Hematopoietic multipotent progenitor cell treated with erythropoietin and hydrocortisone succinate and interleukin-3 and kit ligand, for 8 days (in vitro differentiated cells): ENCODE results near the gene CYBA.

ENCODE experiments used
- DNase-seq: peaks from one replicate; pipeline ENCODE4 v3.0.0-alpha.2; 2015

Gene CYBA

DNA sequence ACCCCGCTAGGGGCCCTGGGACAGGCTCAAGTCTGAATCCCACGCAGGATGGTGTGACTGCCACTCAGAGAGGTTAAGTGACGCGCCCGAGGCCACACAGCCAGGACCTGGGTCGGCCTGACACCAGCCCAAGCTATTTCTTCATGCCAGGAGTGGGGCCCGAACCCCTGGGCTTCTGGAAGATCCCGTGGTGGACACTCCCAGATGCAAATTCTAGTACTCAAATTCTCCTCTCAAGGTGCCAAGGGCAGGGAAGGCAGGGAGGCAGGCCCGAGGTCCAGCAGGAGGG is 7.3 kb downstream of the CYBA start:
- DNase-seq = no peak

DNA sequence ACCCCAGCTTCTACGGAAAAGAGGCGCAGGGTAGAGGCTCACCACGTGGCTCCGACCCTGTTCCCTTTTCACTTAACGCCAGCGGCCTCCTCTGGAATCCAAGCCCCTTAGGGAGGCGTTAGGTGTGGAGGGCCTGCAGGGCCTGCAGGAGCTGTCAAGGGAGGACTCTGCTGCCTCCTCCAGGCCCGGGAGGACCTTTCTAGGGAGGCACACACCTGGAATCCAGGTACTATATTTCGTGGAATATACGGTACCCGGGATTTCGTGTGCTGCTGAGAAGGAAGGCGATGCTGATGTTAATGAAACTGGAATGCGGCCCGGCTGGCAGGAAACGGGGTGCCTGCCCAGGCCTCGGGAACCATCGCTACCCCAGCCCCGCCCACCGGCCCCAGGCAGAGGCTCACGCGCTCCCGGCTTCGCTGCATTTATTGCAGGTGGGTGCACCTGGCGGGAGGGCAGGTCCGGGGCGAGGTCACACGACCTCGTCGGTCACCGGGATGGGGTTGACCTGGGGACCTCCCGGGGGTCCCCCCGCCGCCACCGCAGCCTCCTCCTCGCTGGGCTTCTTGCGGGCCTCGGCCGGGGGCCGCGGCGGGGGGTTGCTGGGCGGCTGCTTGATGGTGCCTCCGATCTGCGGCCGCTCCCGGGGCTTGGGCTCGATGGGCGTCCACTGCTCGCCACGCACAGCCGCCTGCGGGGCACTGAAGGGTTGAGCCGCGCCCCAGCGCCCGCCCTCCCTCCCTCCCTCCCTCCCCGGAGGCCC is 7.8 kb downstream of the CYBA start:
- DNase-seq = no peak

DNA sequence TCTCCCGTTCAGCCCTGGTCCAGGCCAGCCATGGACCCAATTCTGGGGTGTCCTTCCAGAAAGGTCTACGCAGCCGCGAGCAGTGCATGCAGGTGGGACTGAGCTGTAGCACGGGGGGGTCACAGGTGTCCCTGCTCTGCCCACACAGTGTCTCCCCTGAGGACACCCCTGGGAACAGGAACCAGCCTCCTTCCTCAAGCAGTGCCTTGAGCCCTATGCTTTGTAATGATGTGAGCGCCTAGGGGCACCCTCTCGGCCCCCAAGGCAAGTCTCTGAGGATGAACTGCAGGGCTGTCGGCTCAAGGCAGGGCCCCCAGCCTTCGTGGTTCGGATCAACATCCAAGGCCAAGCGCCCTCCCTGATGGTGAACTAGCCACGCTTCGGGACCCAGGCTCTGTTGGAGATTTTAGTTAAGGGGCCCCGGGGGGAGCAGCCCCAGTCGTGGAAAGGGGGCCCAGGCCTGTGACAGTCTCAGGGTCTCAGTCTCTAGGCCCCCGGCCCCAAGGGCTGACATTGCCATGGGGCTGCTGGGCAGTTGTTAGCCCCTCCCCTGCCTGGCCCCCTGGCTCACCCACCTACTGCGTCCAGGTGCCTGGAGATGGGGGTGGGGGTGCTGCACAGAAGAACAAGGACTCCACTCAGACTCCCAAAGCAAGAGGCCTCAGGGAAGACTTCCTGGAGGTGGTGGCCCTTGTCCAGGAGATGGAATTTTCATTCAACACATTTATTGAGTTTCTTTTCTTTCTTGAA is 10.2 kb downstream of the CYBA start:
- DNase-seq = no peak

DNA sequence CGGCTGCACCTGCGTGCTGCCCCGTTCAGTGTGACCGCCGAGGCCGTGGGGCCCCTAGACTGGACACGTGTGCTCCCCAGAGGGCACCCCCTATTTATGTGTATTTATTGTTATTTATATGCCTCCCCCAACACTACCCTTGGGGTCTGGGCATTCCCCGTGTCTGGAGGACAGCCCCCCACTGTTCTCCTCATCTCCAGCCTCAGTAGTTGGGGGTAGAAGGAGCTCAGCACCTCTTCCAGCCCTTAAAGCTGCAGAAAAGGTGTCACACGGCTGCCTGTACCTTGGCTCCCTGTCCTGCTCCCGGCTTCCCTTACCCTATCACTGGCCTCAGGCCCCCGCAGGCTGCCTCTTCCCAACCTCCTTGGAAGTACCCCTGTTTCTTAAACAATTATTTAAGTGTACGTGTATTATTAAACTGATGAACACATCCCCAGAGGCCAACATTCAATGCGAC is 10.8 kb downstream of the CYBA start:
- no peak for DNase-seq

DNA sequence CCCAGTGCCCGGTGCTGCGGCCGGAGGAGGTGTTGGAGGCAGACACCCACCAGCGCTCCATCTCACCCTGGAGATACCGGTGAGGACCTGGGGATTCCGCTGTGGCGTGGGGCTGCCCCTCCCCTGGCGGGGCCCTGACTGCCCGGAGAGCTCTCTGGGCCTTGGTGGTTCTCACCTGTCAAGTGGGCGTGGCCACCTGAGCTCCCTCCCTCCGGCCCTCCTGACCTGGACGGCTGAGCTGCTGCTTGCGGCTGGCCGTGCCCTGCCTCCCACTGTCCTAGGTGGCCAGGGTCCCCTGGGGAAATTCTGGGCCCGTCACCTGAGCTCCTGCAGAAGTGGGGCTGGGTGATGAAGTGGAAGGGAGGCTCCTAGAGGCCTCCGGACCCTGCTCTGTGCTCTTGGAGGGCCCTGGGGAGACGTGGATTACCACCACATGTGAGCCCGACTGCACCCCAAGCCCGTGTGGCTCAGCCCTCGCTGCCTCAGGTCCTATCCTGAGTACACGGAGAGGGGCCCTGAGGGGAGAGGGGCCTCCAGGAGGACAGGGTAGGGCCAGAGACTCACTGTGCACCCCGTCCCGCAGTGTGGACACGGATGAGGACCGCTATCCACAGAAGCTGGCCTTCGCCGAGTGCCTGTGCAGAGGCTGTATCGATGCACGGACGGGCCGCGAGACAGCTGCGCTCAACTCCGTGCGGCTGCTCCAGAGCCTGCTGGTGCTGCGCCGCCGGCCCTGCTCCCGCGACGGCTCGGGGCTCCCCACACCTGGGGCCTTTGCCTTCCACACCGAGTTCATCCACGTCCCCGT is 11.4 kb downstream of the CYBA start:
- no peak for DNase-seq

DNA sequence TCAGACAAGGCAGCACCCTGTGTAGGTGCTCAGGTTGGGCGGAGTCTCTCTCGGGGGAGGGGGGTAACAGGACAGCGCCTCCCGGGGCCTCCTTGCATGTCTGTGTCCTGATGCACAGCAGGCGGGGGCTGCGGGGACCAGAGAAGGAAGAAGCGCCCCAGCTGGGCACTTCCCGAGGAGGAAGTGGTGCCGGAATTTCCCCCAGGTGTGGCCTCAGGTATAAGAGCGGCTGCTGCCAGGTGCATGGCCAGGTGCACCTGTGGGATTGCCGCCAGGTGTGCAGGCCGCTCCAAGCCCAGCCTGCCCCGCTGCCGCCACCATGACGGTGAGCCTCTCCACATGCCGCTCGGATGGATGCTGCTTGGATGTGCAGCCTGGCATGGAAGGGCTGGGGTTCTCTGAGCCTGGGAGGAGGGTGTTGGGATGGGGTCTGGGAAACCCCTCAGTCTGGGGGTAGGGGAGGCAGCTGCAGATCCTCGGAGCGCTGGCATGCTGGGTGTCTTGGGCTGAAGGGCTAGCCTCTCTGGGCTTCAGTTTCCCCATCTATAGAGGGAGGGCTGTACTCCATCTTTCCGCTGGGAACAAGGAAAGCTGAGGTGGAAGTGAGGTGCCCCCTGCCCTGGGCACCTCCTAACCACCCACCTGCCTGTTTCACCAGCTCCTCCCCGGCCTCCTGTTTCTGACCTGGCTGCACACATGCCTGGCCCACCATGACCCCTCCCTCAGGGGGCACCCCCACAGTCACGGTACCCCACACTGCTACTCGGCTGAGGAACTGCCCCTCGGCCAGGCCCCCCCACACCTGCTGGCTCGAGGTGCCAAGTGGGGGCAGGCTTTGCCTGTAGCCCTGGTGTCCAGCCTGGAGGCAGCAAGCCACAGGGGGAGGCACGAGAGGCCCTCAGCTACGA is 12.3 kb downstream of the CYBA start, which contains the start of gene IL17C:
Gene IL17C (plus strand): TSS at position 250 of the 908 bp plus-strand sequence. CDS start 70 bp downstream, at position 320.
- DNase-seq = no peak

DNA sequence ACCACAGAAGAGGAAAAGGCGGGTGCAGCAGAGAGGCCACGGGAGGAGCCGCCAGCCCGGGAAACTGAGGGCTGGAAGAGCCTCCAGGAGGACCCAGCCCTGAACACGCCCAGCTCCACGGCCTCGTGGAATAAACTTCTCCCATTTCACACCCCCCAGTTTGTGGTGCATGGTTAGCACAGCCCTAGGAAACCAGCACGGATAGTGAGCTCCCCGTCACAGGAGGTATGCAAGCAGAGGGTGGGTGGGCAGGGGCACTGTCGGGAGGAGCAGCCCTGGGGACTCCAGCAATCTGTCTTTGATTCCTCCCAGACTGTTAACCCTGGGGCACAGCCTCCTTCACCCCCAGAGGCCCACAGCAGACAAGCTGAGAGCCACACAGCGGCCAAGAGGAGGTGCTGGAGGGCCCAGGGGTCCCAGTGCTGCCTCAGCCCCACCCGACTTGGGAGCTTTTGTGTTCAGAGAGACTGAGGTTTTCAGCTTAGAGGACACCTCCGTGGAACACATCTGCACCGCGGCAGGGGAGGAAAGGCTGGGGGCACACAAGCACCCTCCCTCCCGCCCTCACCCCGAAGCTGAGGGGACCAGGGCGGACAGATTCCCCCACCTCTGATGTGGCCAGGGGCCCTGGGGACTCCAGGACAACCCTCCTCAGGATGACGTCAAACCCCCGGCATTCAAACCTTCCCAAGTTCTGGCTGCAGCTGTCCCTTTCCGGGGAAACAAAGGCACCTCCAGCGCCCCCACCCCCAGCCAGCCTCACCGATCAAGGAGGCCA is 14.2 kb downstream of the CYBA start:
- no peak for DNase-seq

DNA sequence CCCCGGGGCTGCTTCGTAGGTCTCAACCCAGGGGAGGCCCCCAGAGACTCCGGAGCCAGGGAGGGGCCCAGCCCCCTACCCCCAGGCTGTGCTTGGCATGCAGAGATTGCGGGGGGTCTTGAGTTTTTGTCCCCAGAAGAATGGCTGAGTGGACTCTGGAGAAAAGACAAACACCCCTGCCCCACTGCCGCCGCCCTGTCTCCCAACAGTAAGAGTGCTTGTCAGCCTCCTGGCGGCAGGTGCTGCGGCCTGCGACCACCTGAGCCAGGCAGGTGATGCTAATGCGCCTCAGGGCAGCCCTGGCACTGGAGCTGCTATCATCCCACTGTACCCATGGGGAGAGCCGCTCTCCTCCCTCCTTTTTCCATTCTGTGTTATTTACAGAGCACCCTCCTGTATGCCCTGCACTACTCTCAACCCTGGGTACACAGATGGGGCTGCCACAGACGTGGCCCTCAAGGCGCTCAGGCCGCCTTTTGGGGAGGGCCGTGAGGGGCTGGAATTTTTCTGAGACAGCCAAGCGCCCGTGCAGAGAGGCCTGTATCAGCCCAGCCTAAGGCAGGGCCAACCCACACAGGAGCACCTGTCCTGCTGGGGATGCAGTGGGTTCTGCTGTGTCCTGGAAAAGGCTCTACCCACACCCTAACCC is 15.1 kb downstream of the CYBA start:
- DNase-seq = no peak

DNA sequence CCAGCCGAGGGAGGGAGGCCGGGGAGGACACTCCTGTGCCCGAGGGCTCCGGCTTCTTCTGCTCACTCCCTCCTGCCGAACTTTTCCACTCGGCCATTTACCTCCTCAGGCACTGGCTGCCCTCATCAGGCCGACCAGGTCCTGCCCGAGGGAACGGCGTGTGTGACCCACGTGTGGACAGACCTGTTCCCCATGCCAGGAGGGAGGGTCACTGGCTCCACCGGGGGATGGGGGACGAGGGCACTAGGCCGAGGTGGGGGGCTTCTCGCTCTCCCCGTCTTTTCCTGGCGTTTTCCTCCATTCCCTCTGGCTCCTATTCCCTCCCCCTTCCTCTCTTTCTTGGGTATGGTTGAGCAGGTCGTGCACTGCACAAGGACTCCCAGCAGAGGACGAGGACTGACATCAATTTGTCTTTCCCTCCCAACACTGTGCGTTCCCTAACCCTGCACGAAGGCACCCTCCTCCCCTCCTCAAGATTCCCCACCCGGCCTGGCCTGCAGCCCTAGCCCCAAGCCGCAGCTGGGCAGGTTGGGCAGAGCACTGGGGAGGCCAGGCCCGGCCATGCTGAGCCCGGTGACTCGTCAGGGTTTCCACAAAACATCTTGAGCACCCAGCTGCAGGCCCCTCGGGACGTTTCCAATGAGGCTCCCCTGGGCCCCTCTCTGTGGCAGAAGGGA is 15.7 kb downstream of the CYBA start:
- DNase-seq = no peak

DNA sequence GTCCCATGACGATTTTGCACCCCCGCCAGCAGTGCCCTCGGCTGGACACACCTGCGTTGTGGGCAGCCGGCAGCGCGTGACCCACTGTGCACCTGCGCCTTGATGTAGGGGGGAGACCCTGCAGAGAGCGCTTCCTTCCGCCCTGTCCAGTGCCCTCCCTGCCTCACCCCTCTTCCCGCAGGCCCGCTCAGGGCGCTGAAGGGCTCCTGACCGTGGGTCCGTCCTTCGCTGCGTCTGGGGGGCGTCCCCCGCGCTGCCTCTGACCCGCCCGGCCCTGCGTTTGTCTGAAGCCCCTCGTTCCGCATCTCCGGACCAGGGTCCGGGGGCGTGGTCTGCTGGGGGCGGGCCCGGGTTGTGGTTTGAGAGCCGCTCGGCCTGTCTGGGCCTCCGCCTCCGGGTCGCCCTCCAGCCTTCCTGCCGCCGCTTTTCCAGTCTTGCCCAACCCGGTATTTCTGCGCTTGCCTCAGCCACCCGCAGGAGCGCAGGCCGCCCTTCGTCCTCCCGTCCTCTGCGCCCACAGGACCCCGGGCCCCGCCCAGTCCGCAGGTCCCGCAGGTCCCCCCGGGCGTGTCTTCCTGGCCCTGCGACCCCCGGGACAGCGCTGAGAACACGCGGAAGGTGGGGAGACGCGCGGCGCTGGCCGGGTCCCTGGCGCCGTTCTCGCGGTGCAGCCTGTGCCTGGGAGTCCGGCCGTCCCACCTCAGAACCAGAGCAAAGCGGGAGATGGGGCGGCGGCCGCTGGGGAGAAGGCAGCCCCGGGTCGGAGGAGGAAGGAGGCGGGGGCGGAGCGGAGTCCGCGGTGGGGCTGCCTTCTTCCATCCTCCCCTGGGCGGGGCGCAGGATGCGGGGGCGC is 16.5 kb downstream of the CYBA start:
- DNase-seq = peak; percentile 43

DNA sequence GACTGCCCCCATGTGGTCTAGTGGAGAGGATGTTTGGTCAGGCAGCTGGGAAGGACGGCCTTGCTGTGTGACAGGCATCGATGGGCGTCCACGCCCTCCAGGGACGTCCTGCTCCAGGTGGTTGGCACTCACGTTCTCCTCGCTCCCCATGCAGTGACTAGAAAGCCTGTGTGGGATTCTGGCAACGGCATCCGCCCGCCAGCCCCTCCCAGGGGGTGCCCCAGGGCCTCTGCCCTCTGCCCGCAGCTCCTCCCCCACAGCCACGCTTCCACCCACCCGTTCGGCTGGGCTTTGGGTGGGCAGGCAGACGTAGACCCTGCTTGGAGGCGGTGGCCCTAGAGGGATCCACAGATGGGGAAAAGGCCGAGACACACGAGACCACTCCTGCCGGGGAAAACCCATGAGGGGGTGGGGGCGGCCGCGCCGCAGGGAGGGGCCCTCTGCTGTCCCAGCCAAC is 17.1 kb downstream of the CYBA start:
- peak; percentile 49 for DNase-seq

DNA sequence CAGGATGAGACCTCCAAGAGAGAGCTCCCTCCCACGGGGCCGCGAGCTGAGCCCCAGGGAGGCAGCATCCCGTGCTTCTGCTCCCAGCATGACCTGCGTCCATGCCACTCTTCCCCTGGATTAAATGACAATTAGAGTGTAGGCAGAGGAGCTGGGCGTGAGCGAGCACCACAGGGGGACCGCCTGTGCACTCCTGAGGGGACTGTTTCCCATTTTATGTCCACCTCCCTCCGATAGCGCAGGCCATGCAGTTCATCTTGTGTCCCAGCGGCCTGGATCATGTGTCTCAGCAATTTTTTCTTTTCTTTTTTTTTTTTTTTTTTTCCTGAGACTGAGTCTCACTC is 18.3 kb downstream of the CYBA start:
- no peak for DNase-seq

DNA sequence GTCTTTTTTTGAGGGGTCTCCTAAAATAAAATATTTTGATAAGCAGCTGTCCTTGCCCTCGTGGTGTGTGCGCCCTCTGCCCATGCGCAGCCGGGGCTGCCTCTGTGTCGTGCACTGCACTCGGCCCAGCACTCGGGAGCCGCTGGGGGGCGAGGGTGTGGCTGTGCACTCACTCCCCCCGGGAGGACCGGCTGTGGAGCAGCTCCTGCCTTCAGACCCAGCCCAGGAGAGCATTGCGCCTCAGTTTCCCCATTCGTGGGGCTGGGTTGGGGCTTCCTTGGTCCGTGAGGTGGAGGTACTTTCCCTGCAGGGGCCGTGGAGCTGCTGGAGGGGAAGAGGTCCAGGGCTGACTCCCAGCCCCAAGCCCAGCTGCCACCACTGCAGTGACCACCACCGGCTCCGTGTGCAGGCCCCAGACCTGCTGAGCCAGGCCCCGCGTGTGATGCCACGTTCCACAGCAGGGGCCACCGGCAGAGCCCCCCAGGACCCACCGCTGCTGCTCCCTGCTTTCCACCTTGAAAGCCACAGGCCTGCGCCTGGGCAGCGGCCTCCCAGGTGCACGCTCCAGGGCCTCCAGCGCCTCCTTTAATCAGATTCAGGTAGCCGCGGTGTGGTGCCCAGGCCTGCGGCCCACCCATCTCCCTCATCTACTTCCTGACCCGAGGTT is 18.8 kb downstream of the CYBA start:
- DNase-seq = no peak

DNA sequence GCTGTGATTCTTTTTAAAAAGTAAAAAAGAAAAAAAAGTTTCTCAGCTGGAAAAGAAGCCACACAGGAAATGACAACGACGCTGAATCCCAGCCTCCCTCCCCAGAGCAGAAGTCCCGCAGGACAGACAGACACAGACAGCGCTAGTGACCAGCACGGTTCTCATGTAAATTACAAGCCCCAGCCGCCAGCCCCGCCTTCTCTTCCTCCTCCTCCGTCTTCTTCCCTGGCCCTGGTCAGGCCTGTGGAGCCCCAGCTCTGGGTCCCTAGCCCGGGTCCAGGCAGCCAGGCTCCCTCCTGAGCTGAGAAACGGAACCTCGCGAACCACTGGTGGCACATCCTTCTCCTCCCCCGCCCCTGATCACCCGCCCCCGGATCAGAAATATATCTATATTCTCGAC is 19.5 kb downstream of the CYBA start:
- no peak for DNase-seq

DNA sequence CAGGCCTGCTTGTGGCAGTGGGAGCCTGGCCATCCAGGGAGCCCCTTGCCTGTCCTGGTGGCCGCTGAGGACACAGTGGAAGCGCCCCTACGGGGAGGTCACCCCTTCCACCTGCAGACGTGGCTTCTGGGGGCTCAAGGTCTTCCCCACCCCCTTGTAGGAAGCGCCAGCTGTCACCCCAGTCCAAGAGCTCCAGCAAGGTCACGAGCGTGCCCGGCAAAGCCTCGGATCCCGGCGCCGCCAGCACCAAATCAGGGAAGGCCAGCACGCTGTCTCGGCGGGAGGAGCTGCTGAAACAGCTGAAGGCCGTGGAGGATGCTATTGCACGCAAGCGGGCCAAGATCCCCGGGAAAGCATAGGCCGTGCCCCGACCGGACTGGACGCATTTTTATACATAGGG is 19.9 kb downstream of the CYBA start:
- DNase-seq = no peak

DNA sequence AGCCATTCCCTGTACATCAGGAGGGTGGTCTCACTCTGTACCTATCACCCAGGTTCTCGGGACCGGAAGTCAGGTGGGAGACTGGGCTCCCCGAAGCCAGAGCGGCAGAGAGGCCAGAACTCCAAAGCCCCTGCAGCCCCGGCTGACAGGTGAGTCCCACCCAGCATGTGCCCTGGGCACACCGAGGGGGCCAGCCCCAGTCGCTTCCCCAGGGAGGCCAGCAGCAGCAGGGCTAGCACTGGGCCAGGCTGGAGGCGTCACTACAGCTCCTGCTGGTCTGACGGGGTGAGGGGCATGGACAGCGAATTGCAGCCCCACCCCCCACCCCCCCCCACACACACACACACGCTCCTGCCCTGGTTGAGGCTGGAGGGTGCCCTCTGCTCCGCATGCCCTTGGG is 20.4 kb downstream of the CYBA start:
- no peak for DNase-seq

DNA sequence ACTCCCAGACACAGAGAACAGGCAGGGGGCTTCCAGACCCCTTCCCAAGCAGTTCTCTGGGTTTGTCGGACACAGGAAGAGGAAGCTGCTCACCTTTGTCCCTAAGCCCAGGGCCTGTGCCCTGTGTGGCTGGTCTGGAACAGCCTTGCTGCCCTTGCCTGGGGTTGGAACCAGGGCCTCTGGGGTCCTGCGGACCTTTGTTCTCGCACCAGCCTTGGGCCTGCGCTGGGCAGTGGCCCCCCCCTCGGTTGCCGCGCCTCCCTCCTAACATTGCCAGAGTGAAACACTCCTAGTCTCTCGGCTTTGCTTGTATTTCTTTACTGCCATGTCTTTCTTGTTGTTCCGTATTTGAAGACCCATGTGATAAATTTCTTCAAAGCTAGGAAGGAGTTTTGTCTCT is 21.0 kb downstream of the CYBA start:
- DNase-seq = no peak

DNA sequence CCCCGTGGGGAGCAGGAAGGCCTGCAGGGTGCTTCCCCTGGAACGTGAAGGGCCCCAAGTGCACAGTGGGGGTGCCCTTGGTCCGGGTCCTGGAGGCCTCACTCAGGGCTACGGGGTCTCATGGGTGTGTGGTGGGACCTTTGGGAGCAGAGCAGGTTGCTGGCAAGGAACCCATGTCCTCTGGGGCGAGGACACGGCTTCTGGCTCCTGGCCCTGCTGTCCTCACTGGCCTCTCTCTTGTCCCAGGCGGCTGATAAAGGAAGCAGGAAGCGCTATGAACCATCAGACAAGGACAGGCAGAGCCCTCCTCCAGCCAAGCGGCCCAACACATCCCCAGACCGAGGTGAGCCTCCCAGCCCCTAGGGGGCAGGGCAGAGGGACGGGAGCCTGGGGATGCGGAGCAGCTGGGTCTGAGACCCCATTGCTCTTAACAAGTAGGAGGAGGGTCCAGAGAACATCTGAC is 22.3 kb downstream of the CYBA start:
- DNase-seq = peak; percentile 43
